ENCODE measurements around the gene SLC1A1.

DNA sequence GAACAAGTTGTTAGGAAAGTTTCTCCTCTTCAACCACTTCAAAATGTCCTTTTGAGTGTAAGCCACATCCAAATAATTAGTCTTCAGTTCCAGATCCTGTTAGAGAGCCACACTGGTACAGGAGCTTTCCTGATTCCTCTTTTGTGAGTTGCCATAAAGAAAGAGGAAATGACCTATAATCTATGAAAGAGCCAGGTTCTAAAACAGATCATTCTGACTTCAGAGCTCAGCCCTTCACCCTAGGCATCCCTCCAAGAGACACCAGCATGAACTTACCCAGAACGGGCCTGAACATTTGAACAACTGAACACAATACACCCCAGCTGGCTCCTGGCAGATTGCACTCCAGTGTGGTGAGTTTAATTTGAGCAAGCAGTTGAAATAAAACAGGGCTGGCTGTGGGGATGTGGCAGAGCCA, 25.7 kb downstream of the SLC1A1 start:
- TF ChIP-seq, protein P1, sequence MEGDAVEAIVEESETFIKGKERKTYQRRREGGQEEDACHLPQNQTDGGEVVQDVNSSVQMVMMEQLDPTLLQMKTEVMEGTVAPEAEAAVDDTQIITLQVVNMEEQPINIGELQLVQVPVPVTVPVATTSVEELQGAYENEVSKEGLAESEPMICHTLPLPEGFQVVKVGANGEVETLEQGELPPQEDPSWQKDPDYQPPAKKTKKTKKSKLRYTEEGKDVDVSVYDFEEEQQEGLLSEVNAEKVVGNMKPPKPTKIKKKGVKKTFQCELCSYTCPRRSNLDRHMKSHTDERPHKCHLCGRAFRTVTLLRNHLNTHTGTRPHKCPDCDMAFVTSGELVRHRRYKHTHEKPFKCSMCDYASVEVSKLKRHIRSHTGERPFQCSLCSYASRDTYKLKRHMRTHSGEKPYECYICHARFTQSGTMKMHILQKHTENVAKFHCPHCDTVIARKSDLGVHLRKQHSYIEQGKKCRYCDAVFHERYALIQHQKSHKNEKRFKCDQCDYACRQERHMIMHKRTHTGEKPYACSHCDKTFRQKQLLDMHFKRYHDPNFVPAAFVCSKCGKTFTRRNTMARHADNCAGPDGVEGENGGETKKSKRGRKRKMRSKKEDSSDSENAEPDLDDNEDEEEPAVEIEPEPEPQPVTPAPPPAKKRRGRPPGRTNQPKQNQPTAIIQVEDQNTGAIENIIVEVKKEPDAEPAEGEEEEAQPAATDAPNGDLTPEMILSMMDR (IDR thresholded peaks at IDR 0.05; ENCODE audit: borderline replicate concordance, extremely low read depth, low read length, poor library complexity, severe bottlenecking) = no peak
- no peak for TF ChIP-seq EZH2 (IDR thresholded peaks at IDR 0.05; ENCODE audit: borderline replicate concordance, low read depth, low read length, severe bottlenecking)
